HG03280 (cell line): ENCODE data around the gene PBLD.
A peak's percentile ranks its signal among the peaks of the same experiment; 100 is the strongest.
"Not testable (repeated sequence)": the region's sequence is repeated elsewhere in the genome, so short reads cannot be mapped to it uniquely, and the experiment has no call there.

Experiments used
- ATAC-seq: cut with Tn5 transposase; IDR thresholded peaks from one replicate; pipeline ENCODE4 v1.9.1; 2021; ENCODE audit warnings: mild to moderate bottlenecking, moderate library complexity; ENCODE audit not compliant: unreplicated experiment

PBLD gene

DNA sequence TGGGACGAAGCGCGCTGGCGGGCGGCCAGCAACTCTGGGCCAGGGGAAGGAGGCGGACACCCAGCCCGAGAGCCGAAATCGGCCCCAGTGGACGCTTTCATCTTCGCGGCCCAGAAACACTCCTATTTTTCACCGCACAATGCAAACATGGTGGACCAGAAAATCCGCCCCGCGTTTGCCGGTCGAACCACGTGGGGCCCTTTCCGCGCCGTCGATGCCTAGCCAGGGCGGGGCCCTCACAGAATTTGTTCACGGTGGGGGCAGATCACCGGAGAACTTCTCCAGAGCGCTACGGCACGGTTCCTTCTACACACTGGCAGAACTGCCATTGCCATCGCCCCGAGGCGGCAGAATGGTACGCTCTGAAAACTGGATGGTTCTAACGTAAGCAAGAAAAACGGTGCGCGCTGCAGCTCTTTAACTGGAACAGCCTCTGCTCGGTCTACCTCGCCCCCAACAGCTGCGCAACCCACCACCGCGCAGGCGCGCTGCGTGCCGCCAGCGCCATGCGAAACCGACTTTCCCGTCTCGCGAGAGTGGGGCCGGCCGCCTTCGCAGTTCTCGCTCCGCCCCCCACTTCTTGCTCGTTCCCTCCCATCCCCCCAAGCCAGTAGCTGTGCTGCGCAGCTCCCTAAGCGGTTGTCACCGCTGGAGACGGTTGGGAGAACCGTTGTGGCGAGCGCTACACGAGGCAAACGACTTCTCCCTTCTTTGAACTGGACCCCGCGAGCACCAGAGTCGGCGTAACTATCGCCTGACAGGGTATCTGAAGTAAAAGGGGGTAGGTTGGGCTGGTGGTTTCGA lies 1.1 kb downstream of the PBLD start, which contains the start of gene HNRNPH3:
Gene HNRNPH3, plus strand, starts transcription at position 610 of the 804 bp plus-strand sequence. CDS start 5,158 bp downstream, outside the sequence.
- ATAC-seq, result peak; percentile 83

DNA sequence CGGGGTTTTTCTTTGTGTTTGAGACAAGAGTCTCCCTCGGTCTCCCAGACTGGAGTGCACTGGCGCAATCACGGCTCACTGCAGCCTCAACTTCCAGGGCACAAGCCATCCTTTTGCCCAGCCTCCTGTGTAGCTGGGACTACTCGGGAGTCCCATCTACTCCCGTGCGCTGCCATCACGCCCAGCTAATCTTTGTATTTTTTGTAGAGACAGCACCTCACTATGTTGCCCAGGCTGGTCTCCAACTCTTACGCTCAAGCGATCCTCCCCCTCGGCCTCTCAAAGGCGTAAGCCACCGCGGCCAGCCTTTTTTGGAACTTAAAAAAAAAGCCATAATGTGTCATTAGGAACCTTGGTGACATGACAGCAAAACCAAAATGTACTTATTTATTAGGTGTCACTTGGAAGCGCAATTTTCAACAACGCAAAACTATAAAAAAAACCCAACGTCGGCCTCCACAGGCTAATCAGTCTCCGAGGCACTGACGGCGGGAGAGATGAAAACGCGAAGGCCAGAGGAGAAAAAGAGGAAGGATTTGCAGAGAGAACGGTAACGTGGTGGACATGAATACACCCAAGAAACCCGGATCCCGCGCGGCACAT lies 1.8 kb downstream of the PBLD start:
- no peak for ATAC-seq

DNA sequence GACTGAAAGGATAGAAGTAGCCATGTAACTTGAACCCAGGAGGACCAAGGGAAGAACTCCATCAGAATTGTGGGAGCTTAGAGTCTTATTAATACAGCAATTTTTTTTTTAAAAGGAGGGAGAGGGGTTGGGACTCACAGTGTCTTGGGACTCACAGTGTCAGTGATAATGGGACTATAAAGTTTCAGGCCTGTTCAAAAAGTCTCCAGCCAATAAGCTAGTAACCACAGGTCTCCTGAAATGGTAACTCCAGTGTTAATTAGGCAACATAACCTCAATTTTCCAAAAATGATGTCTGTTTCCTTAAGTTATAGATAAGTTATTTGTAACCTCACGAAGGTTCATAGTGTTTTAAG lies 3.2 kb downstream of the PBLD start:
- no peak for ATAC-seq

DNA sequence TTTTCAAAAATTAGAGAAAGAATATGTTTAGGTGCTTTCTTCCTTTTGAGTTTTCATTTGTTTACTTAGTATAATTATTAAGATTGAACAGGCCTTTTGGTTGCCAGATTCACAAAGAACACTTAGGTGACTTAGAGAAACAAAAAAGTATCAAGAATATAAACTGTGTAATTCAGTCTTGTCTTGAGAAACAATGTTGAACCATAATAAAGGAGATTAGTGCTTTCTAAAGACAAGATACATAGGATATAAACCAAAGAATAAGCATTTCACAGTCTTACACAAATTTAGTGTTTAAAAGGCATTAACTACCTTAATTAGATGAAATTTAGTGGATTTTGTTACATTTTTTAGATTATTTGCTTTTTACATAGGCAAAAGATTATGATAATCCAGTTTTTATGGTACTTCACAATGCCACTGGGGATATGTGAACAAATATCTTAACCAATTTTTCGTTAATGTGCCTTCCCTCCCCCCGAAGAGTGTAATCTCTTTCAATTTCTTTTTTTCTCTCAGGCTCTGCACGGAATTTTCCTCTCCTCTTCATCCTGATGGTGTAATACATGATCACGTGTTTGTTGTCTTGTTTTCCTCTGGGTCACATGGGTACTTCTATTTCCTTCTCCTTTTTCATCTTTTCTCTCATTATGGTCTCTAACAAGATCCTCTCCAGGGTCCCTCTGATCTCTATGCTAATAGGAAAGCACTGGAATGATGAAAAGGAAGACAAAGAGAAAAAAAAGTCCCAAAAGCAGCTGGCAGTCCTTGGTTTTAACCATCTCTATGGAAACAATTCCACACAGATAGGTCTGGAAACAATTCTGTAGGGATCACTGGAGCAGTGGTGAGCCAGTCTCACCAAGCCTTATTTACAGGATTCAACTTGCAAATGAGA lies 4.6 kb downstream of the PBLD start:
- no peak for ATAC-seq

- not testable (repeated sequence) for ATAC-seq
These were observed 8.3 kb downstream of the PBLD start for GRCh38 chr10:68324396-68324795.

DNA sequence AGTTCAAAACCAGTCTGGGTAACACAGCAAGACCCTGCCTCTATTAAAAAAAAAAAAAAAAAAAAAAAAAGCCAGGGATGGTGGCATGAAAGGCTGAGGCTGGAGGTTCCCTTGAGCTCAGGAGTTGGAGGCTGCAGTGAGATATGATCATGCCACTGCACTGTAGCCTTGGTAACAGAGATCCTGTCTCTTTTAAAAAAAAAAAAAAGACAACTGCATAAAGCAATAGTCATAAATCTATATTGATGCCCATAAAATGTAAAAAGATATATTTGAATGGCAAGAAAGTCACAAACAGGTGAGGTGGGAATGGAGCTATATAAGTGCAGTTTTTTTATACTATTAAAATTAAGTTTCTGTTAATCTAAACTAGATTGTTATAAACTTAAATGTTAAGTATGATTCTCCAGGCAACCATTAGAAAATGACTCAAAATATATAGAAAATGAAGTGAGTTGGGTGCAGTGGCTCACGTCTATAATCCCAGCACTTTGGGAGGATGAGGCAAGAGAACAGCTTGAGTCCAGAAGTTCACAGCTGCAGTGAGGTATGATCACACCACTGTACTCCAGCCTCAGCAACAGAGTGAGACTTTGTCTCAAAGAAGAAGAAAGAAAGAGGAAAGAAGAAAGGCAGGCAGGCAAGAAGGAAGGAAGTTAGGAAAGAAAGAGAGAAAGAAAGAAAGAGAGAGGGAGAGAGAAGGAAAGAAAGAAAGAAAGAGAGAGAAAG lies 14.2 kb downstream of the PBLD start:
- no peak for ATAC-seq

DNA sequence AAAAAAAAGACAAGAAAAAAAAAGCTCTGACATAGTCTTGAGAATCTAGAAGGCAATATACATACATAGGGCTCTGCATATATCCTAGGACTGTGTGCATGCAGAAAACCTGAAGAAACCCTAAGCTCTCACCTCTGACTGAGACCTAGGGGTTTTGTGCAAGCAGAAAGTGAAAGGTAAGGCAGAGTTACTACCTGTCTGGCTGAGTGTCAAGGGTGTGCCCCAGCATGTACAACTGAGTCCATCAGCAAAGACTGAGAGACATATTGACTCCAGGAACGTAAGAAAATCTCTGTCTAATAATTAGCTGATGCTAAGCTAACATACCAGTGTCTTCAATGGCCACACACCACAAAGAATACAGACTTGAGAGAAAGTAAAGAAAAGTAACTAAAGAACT lies 17.1 kb downstream of the PBLD start:
- ATAC-seq, result no peak

DNA sequence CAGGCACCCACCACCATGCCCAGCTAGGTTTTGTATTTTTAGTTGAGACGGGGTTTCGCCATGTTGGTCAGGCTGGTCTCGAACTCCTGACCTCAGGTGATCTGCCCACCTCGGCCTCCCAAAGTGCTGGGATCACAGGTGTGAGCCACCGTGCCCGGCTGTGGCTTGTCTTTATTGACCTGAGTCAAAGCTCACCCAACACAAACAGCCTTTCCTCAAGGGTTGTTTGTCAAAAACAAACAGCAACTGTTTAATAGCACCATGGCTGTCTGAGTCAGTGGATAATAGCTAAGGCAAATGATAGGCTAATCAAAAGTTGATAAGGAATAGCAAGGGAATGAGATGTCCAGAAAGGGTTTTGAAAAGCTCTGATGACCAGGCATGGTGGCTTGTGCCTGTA lies 17.8 kb downstream of the PBLD start:
- not testable (repeated sequence) for ATAC-seq

DNA sequence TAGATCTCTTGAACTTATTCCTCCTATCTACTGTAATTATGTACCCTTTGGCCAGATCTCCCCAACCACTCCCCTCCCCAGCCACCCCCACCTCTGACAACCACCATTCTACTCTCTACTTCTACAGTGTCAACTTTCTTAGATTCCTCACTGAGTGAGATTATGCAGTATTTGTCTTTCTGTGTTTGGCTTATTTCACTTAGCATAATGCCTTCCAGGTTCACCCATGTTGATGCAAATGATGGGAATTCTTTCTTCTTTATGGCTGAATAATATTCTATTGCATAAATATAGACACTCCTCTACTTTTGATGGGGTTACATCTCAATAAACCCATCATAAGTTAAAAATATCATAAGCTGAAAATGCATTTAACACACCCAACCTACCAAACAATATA lies 22.2 kb downstream of the PBLD start:
- ATAC-seq, result no peak

DNA sequence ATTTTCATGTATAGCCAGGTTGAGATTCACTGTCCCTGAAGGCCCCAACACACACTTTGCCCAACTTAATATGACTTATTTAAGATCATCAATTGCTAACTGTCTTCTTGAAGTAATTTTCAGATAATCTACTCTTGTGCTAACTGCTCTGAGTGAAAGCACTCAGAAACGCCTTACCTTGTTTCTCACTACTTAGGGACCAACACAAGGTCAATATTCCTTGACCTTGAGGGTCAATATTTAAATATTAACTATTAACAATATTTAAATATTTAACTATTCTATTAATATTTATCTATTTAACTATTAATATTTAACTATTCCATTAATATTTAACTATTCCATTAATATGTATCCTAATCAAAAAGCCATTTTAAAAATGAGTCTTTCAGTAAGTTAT lies 26.9 kb downstream of the PBLD start:
- ATAC-seq, result no peak

DNA sequence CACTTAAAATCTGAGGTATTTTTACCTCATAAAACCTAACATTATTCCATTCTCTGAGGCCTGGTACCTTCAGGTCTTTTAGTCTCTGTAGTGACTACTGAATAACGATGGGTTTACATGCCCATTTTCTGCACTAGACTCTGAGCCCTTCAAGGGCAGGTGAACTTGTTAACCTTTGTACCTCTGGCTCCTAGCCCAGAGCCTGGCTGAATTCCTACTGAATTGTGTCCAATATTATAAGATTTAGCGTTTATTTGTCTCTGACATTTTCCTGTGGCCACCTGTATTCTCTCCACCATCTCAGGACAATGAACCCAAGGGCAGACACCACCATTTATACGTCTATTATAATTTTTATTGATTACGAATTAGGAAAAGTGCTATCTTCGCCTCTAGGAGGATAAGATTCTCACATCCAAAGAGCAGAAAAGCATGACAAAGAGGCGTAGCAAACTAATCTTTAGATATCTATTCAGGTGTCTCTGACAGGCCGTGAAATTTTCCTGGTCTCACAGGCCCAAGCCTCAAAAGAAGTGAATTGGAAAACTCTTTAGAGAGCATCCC lies 28.8 kb downstream of the PBLD start:
- no peak for ATAC-seq

DNA sequence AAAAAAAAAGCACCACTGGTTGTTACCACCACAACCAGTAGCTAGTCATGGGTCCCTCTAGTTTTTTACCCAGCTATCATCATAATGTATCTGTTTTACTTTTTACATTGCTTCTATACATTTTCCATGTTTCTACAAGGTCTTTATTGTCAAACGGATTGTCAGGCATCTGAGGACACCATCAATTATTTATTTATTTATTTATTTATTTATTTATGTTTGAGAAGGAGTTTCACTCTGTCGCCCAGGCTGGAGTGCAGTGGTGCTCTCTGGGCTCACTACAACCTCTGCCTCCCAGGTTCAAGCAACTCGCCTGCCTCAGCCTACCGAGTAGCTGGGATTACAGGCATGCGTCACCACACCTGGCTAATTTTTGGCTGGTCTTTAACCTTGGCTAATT lies 29.9 kb downstream of the PBLD start:
- no peak for ATAC-seq

GRCh38 chr10:68302503-68302823 lies 30.3 kb downstream of the PBLD start:
- no peak for ATAC-seq

DNA sequence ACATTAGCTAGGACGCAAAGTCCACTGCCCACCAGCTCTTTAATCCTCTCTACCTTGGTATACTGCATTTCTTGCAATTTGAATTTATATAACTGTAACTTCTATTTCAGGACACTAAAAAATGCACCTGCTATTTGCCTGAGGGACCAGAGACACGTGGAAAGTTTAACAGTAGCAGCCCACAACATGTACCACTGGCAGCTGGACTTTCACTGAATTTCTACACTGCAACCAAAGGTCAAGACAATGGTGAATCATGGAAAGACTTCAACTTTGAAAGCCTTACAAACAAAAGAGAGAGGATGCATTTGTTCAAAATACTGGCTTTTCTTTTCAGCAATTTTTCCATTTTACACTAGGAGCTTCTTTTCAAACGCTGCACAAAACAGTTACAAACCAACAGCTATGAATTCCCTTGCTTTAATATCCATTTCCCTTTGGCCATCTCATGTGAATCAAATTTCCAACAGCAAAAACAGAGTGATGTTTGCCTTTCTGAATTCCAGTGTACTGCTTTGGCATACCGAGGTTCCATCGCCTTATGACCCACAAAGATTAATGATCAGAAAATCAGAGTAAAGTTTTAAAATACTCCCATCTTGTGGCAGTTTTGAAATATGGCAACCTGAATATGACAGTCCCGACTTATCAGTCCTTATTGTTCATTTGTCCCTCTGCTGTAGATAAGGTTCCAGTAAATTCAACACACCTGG lies 30.8 kb downstream of the PBLD start:
- peak; percentile 63 for ATAC-seq

DNA sequence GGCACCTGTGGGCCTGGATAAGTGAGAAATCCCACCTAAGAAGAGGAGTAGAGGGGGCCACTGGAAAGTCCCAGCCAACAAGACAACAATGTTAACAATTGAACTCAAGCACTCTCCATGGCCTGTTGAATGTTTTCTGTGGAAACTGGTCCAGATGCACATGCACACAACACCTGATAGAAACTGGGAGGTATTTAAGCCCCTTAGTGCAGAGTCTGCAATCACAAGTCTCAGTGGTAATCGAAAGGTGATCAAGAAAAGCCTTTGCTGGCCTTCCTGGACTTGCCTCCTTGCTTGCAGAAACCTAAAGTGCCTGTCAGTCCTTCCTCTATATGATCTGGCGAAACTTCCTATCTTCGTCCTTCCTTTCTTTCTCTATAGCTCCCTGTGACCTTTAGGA lies 31.4 kb downstream of the PBLD start:
- ATAC-seq, result no peak

DNA sequence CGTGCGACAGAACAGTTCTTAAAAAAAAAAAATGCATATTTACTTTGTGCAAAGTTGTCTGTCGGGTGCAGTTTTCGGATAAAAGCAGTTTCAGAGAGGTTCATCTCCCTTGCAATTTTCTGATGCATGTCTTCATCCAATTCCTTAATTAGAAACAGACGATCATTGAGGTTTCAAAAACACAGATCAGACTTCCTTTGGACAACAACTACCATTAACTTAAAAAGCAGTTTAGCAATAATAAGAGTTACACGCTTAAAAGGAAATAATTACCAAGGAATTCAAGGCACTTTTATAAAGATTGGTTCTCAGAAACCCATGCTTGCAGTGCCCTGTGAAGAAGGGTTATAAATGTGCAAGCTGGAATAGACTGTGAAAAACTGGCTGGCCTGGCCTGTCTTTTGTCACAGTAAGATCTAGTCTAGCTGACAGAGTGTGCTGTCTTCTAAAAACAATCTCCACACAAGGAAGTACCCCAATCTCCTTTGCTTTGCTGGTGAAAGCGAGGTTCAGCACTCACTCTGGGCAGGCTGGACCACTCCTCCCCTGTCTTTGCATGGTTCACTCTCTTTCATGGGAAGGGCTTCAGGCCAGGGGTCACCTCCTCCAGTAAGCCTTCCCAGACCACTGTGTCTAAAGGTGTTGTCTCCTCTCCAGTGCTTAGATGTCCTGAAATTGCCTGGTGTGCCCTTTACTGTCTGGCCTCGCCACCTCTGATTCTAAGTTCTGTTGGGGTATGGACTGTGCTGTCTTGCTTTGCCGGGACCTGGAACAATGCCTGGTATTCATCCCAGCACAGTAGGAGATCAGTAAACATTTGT lies 35.7 kb downstream of the PBLD start:
- no peak for ATAC-seq

DNA sequence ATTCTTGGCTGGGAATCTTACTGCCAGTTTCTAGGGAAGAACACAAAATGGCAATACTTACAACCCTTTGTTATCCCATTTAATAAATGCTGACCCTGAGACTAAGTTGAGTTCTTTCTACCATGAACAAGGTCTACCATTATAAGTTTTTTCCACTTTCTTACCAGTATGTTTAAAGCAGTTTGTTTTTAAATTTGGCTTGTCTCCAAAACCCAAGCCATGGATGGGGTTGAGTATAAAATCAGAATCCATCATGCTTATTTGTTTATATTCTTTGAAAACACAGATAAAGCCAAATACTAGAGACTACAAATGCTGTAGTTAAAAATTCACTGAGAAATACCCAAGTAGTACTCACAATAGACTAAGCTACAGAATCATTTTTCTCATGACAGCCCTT lies 42.0 kb downstream of the PBLD start:
- no peak for ATAC-seq

- ATAC-seq, result no peak
These were observed 44.0 kb downstream of the PBLD start for GRCh38 chr10:68288717-68289116.
